DOHH2 (cell line): ENCODE results near the gene MAN2B2.

Experiments used
- H3F3A ChIP-seq: fragments of 200-600 bp; sonication (generic), shearing (Covaris generic); 2 replicates; pipeline ENCODE4 v1.6.0; 2016; ENCODE audit warnings: antibody characterized with exemption, mild to moderate bottlenecking; ENCODE audit not compliant: control insufficient read depth, insufficient read depth
- H3K27ac ChIP-seq: fragments of 200-600 bp; sonication (generic); 2 replicates; pipeline ENCODE4 v1.5.1; 2014; ENCODE audit warnings: low read depth, mild to moderate bottlenecking, low read length, moderate library complexity
- H3K27me3 ChIP-seq: fragments of 200-600 bp; sonication (generic); 2 replicates; pipeline ENCODE4 v1.6.1; 2014; ENCODE audit warnings: mild to moderate bottlenecking, low read length, mixed read lengths; ENCODE audit not compliant: control insufficient read depth
- H3K36me3 ChIP-seq: fragments of 200-600 bp; sonication (generic); 2 replicates; pipeline ENCODE4 v1.6.1; 2014; ENCODE audit warnings: mild to moderate bottlenecking, low read length, moderate library complexity, mixed read lengths; ENCODE audit not compliant: control insufficient read depth
- H3K4me1 ChIP-seq: fragments of 200-600 bp; sonication (generic); 2 replicates; pipeline ENCODE4 v1.6.1; 2014; ENCODE audit warnings: mild to moderate bottlenecking, low read length, mixed read lengths; ENCODE audit not compliant: control insufficient read depth
- H3K4me2 ChIP-seq: fragments of 200-600 bp; sonication (generic); 2 replicates; pipeline ENCODE4 v1.6.0; 2014; ENCODE audit warnings: mild to moderate bottlenecking, low read length, moderate library complexity
- H3K4me3 ChIP-seq: fragments of 200-600 bp; sonication (generic); 2 replicates; pipeline ENCODE4 v1.5.1; 2014; ENCODE audit warnings: mild to moderate bottlenecking, low read length, mixed read lengths
- H3K79me2 ChIP-seq: fragments of 200-600 bp; sonication (generic); 2 replicates; pipeline ENCODE4 v1.6.1; 2014; ENCODE audit warnings: mild to moderate bottlenecking, low read length, mixed read lengths; ENCODE audit not compliant: control insufficient read depth
- H3K9me2 ChIP-seq: fragments of 200-600 bp; sonication (generic); replicated peaks from 2 replicates; pipeline ENCODE4 v1.6.1; 2014; ENCODE audit warnings: mild to moderate bottlenecking, low read length, mixed read lengths; ENCODE audit not compliant: control insufficient read depth
- H3K9me3 ChIP-seq: fragments of 200-600 bp; sonication (generic); 2 replicates; pipeline ENCODE4 v1.6.1; 2014; ENCODE audit warnings: antibody characterized with exemption, low read length, mixed read lengths; ENCODE audit not compliant: control insufficient read depth, insufficient read depth
- H4K20me1 ChIP-seq: fragments of 200-600 bp; sonication (generic); 2 replicates; pipeline ENCODE4 v1.6.0; 2014; ENCODE audit warnings: low read depth, mild to moderate bottlenecking, antibody characterized with exemption, low read length, moderate library complexity; ENCODE audit not compliant: control insufficient read depth, insufficient read depth
- CTCF ChIP-seq: fragments of 200-600 bp; sonication (generic); IDR thresholded peaks from one replicate; pipeline ENCODE4 v1.5.1; 2014; ENCODE audit warnings: antibody characterized with exemption, mild to moderate bottlenecking, low read depth, low read length; ENCODE audit not compliant: poor library complexity, severe bottlenecking
- EZH2phosphoT487 ChIP-seq: fragments of 200-600 bp; sonication (generic); IDR thresholded peaks from 2 replicates; pipeline ENCODE4 v1.6.1; 2017; ENCODE audit warnings: borderline replicate concordance, mild to moderate bottlenecking, antibody characterized with exemption, low read length, moderate library complexity, mixed read lengths

MAN2B2 gene

GRCh38 chr4:6586715-6587325 is 11.8 kb downstream of the MAN2B2 start:
- Histone ChIP-seq H3K4me2 (no peak overlapping the region), H3K79me2 (no peaks in the 10 kb centered on the region), H3K9me3 (peaks cover 7% of the 10 kb centered on the region; the same call in 1 of the 2 replicates), H3K27me3 (no peaks in the 10 kb centered on the region), H4K20me1 (no peaks in the 10 kb centered on the region), H3K27ac (no peak overlapping the region), H3K9me2 (no peaks in the 10 kb centered on the region), H3K4me1 (peaks cover 10% of the 10 kb centered on the region), H3K36me3 (peaks cover 12% of the 10 kb centered on the region), H3K4me3 (no peak overlapping the region), H3F3A (no peaks in the 10 kb centered on the region)
- no peak for TF ChIP-seq EZH2phosphoT487
- TF ChIP-seq CTCF, result no peak

GRCh38 chr4:6589444-6589843 is 14.5 kb downstream of the MAN2B2 start:
- Histone ChIP-seq H3K27me3 (no peaks in the 10 kb centered on the region), H3K9me3 (no peaks in the 10 kb centered on the region), H3K9me2 (no peaks in the 10 kb centered on the region), H4K20me1 (no peaks in the 10 kb centered on the region), H3K4me2 (no peak overlapping the region), H3K27ac (no peak overlapping the region), H3K36me3 (no peaks in the 10 kb centered on the region), H3K79me2 (no peaks in the 10 kb centered on the region), H3F3A (no peaks in the 10 kb centered on the region), H3K4me1 (peaks cover 11% of the 10 kb centered on the region), H3K4me3 (no peak overlapping the region)
- TF ChIP-seq EZH2phosphoT487, result no peak
- TF ChIP-seq CTCF, result no peak

GRCh38 chr4:6591313-6591712 is 16.3 kb downstream of the MAN2B2 start:
- H3K4me2 ChIP-seq, result peak overlapping the region; percentile 10; the same call in 1 of the 2 replicates
- no peaks in the 10 kb centered on the region for H3K36me3 ChIP-seq
- no peak for TF ChIP-seq CTCF
- no peak for TF ChIP-seq EZH2phosphoT487
- no peaks in the 10 kb centered on the region for H3F3A ChIP-seq
- H3K9me3 ChIP-seq, result no peaks in the 10 kb centered on the region
- no peaks in the 10 kb centered on the region for H3K27me3 ChIP-seq
- peaks cover 11% of the 10 kb centered on the region for H3K4me1 ChIP-seq
- no peak overlapping the region for H3K27ac ChIP-seq
- no peaks in the 10 kb centered on the region for H3K79me2 ChIP-seq
- H3K9me2 ChIP-seq, result no peaks in the 10 kb centered on the region
- H3K4me3 ChIP-seq, result no peak overlapping the region
- no peaks in the 10 kb centered on the region for H4K20me1 ChIP-seq
